DMS79 (cell line): ENCODE results near the gene ETAA1.
A peak's percentile ranks its signal among the peaks of the same experiment; 100 is the strongest.

Experiments used
- DNase-seq: peaks from one replicate; lab custom pipeline; 2025; lab: John Stamatoyannopoulos, UW

Gene ETAA1

DNA sequence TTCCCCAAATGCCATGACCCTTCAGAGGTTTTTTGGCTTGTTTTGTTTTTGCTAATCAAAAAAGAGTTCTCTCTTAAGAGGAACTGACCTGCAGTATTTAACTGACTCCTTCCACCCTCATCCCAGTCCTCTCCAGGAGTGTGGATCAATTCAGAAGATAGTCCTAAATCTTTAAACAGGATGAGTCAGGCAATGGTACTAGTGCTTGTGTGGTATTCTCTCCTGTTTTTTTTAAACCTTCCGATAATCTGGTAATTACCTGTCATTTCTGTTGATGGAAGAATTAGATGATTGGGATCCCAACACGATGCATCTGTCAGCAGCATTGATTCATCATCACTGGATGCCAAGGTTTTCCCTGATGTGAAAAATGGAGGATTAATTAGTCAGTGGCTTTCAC lies 41.2 kb downstream of the ETAA1 start:
- no peak for DNase-seq

DNA sequence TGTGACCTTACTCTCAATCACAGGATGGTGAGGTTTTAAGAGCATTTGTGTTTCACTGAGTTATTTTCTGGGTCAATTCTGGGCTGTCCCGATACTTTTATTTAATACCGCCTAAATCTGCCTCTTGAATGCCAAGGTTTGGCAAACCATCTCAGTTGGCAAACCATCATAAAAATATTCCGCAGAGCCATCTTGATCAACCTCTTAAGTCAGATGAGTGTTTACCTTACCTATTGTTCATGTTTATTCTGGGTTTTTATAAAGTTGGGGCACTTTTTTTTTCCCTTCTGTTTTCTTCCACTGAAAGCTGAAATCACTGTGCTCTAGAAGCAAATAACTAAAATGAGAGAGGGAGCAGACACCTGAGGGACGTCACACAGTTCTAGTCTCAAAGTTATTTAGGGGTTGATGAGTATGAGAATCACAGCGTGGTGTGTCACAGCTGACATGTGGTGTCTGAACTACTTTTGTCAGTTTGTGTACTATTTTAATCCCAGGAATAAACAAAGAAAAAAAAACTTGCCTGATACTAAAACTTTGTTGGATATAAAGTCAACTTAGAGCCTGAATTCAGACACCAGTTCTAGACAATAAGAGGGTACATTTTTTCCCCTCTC lies 48.6 kb downstream of the ETAA1 start:
- DNase-seq = peak; percentile 66

DNA sequence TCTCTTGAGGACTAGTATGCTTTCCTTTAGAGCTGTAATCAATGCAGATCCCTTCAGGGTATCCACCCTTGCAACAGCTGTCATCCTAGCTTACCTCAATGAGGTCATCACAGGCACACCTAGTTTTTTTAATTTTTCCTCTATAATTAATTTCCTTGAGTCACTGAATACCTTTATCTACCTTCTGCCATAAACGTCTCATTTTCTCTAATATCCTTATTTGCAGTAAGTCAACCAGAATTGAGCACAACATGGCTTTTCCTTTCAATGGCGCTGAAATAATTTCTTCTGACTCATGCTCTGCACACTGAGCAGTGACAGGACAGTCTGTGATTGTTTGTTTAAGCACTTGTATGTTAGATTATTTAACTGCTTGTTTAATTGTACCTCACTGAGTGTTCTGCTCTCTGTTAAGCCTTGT lies 49.4 kb downstream of the ETAA1 start:
- DNase-seq = peak; percentile 48

DNA sequence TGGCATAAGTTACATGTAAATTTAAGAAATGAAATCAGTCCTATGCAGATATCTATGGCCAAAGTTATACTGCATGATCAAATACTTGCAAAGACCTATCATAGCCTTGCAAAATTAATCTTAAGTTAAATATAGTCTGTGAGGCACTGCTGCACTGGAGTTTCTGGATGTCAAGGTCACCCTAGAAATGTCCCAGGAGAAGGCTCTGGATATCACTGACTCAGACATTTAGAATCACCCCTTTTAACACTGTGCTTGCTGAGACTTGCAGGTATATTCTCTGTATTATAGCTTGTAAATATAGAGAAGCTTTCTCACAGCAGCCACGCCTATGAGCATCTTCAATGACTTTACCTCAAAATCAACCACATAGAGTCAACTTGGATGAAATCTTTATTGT lies 51.5 kb downstream of the ETAA1 start:
- DNase-seq = no peak

DNA sequence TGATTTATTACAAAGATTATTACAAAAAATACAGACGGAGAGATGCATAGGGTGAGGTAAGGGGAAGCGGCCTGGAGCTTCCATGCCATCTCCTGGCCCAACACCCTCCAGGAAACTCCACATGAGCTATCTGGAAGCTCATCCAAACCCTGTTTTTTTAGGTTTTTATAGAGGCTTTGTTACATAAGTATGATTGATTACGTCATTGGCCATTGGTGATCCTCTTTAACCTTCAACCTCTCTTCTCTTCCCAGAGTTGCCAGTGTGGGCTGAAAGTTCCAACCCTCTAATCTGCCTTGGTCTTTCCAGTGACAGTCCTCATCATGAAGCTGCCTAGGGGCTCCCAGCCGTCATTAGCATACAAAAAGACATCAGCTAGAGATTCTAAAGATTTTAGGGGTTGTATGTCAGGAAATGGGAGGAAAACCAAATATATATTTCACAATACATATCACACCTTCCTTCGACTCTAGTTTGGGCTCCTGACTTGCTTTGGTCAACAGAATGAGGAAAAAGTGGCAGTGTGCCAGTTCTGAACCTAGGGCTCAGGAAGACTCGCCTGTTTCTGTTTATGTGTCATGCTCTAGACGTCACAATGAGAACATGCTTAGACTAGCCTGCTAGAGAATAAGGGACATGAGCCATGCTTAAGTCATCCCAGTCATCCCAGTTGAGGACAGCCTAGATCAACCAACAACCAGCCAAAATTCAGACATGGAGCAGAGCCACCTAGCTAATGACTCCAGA lies 54.1 kb downstream of the ETAA1 start:
- no peak for DNase-seq

DNA sequence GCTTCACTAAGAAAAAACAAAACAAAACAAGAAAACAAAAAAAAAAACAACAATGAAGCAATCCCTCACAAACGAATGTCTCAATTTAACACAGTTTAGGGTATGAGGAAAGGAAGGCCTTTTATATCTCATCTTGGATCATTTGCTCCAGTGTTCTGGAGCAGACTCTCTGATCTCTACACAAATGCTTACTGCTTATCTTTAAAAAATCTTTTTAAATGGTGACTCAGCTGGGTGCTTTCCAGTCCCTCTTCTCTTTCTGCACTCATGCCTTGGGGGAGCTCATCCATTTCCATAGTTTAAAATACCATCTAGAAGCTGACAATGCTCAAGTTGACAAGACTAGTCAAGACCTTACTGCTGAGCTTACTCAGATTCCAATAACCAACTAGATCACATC lies 56.2 kb downstream of the ETAA1 start:
- no peak for DNase-seq

DNA sequence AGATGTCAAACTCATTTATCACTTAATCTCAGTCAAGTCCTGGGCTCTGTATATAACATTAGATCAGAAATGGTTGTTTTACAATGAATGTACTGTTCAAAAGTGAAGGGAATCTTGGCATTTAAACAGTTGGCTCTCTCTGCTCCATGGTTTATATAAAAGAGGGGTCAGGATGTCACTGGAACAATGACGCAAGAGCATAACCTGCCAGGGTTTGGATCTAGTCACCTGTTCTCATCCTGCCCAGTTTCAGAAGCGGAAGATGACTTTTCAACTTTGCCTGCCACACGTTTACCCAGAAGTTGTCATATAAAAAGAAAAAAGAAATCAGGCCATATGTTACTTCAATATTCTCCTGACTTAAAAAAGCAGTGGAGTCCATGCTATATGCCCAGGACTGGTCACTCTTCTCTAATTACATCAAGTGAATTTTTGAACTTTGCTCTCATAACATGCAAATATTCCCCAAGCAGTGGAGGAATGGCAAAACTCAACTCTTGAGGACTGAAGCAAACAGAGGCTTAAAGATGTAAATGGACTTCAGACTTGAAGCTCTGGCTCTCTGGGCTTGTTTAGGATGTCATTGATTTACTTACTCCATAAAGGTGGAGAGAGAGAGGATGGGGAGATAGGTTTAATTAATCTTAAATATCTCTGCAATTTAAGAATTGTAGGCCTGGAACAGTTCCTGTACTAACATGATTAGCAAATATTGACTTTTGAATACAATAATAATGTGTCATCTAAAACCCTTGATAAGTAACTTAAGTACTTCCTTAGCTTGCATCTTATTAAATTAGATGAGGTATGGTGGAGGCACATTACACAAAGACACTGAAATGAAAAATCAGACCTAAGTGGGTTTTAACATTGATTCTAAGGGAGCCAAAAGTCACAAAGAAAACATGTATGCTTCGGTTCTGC lies 58.3 kb downstream of the ETAA1 start:
- no peak for DNase-seq

DNA sequence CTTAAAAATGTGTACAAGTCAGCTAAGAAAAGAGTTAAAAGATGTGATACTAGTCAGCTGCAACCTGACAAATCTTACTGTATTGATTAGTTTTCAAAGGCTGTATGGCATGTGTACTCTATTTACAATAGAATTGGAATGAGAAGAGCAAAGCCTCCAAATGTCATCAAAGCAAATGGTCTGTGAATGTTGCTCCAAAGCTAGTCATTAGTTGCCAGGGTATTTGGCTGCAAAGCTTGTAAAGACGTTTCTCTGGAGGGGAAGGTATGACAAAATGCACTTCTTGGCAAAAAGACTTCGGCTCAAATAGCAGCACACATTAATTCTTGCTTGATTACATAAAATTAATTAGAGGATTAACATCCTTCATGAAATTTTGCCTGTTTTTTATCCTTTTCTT lies 59.3 kb downstream of the ETAA1 start:
- peak; percentile 6 for DNase-seq

DNA sequence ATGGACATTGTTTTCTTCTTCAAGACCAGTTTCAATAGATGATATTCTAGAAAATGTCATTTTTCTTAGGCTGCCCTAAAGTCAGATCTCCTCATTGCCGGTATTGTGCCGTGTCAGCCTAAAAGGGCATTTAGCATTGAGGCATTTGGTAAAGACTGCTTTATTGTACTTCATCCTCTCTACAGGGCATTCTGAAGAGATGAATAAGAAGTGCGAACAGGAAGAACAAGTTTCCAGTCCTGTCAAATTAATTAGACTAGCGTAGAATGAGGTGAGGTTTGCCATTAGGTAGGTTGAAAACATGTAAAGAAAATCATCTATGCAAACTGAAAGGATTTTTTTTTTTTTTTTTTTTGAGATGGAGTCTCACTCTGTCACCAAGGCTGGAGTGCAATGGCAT lies 60.6 kb downstream of the ETAA1 start:
- no peak for DNase-seq

DNA sequence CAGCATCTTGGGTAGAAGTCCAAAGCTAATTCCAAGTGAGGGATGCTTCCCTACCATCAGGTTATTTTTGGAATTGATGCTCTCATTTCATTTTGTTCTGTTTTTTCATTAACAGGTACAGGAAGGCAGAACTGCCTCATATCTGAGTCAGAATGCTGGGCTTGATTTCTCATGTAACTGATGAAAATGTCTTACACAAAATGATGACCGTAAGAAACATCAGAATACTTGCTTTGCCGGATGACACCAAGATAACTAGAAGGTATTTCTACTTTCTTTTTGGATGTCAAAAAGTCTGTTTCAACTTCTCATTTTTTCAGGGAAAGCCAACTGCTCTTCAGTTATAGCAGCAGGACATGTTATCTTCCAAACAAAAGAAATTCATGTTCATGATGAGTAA lies 62.6 kb downstream of the ETAA1 start:
- DNase-seq = no peak
